GM19468 (cell line): ENCODE data around the gene IL3RA.
"Not testable (repeated sequence)": the region's sequence is repeated elsewhere in the genome, so short reads cannot be mapped to it uniquely, and the experiment has no call there.

ENCODE experiments used
- ATAC-seq: cut with Tn5 transposase; IDR thresholded peaks from one replicate; pipeline ENCODE4 v1.9.1; 2021; ENCODE audit warnings: mild to moderate bottlenecking, moderate library complexity, moderate number of reproducible peaks; ENCODE audit not compliant: unreplicated experiment; ENCODE audit errors: extremely low read depth

IL3RA gene

GRCh38 chrX:1327651-1328304 is 8.8 kb upstream of the IL3RA start:
- no peak for ATAC-seq

DNA sequence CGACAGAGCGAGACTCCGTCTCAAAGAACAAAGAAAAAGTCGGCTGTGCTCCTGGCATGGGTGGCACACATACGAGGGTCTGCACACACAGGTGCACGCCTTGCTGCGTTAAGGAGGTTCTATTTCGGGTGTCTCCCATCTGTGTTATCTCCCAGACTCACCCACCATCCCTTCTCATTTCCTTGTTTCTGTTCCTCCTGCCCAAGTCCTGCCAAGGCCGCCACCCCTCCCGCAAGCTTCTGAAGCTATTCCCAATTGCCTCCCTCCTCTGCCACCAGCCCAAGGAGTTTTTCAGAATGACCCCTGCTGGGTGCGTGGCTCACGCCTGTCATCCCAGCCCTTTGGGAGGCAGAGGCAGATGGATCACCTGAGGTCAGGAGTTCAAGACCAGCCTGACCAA is 6.0 kb upstream of the IL3RA start:
- no peak for ATAC-seq

DNA sequence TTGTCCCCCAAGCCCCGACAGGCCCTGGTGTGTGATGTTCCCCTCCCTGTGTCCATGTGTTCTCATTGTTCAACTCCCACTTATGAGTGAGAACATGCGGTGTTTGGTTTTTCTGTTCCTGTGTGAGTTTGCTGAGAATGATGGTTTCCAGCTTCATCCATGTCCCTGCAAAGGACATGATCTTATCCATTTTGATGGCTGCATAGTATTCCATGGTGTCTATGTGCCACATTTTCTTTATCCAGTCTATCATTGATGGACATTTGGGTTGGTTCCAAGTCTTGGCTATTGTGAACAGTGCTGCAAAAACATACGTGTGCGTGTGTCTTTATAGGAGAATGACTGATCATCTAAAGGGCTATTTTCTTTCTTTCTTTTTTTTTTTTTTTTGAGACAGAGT is 4.2 kb upstream of the IL3RA start:
- ATAC-seq: not testable (repeated sequence)

- ATAC-seq: no peak
Observed at GRCh38 chrX:1334854-1335253, 1.7 kb upstream of the IL3RA start.

GRCh38 chrX:1336948-1337779 is 579 bp downstream of the IL3RA start:
- ATAC-seq: no peak

DNA sequence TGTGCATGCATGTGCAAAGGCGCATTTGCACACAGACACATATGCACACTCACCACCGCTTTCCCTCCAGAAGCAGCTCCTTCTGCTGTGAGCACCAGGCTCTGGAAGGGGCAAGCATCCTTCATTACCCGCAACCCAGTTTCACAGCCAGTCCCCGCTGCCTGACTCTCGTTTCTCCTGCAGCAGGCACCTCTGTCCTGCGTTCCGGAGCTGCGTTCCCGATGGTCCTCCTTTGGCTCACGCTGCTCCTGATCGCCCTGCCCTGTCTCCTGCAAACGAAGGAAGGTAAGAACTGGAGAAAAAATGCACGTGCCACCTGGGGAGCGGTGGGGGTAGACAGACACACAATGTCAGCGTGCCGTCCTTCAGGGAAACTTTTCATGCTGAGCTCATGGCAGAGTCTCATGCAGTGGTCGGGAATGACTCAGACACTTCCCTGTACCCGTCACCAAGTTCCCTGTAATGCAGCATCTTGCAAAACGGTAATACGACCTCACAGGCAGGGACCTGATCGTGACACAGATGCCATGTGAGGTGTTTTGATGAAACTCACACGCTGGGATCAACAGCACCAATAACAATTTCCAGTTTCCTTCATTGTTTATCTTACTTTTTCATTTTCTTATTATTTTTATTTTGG is 5.1 kb downstream of the IL3RA start:
- no peak for ATAC-seq

DNA sequence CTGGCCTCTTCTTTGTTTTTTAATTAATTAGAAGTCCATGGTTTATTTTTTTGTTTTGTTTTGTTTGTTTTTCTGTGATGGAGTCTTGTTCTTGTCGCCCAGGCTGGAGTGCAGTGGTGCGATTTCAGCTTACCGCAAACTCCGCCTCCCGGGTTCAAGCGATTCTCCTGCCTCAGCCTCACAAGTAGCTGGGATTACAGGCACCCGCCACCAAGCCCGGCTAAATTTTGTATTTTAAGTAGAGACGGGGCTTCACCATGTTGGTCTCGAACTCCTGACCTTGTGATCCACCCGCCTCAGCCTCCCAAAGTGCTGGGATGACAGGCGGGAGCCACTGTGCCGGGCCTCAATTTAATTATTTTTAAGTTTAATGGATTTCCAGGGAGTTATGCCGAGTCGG is 13.0 kb downstream of the IL3RA start:
- not testable (repeated sequence) for ATAC-seq

DNA sequence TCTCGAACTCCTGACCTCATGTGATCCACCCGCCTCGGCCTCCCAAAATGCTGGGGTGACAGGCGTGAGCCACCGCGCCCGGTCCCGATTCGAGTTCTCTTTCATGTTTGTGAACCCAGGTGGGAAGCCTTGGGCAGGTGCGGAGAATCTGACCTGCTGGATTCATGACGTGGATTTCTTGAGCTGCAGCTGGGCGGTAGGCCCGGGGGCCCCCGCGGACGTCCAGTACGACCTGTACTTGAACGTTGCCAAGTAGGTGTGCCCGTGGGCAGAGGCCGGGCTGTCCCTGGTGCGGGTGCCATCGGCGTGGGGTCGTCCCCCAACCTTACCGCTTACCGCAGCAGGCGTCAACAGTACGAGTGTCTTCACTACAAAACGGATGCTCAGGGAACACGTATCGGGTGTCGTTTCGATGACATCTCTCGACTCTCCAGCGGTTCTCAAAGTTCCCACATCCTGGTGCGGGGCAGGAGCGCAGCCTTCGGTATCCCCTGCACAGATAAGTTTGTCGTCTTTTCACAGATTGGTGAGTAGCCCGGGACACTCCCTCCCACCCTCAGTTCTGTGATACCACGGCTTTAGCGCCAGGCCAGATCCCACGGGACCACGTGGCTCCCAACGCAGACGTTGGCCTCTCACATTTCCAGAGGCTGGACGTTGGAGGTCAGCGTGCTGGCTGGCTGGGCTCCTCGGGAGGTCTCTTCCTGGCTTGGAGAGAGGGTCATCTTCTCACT is 15.6 kb downstream of the IL3RA start:
- ATAC-seq: no peak

- no peak for ATAC-seq
Observed at GRCh38 chrX:1354036-1355019, 17.7 kb downstream of the IL3RA start.

DNA sequence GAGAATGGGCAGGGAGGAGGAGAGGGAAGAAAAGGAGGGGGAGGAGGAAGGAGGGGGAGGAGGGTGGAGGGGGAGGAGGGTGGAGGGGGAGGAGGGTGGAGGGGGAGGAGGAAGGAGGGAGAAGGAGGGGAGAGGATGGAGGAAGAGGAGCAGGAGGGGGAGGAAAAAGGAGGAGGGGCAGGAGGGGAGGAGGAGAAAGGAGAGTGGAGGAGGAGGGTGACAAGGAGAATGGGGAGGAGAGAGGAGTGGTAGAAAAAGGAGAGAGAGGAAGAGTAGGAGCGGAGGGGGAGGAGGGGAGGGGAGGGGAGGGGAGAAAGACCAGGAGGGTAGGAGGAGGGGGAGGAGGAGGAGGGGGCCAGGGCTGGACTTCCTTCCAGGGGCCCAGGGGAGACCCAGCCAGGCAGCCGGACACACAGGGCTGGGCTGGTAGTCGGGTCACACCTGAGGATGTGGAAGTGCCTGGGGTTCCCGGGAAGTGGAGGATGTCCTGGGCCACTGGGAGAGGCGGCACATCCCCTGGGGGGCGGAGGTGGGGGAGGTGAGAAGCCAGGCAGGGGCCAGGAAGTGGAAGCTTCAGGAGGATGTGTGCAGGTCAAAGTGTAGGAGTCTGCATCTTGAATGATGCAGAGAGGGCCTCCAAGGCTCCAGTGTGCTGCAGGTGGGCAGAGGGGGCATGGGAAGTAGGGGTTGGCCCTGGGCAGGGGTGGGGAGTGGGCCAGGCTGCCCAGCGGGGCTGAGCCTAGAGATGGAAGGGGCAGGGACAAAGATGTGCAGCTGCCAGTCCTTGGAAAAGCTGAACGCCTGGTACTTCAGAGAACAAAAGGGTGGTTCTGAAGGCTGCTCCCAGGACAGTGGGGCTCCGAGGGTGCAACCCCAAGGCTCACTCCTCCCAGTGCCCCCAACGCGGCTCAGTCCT is 18.8 kb downstream of the IL3RA start:
- no peak for ATAC-seq

GRCh38 chrX:1357993-1358392 is 21.4 kb downstream of the IL3RA start:
- ATAC-seq: no peak

GRCh38 chrX:1358793-1359476 is 22.4 kb downstream of the IL3RA start:
- no peak for ATAC-seq

DNA sequence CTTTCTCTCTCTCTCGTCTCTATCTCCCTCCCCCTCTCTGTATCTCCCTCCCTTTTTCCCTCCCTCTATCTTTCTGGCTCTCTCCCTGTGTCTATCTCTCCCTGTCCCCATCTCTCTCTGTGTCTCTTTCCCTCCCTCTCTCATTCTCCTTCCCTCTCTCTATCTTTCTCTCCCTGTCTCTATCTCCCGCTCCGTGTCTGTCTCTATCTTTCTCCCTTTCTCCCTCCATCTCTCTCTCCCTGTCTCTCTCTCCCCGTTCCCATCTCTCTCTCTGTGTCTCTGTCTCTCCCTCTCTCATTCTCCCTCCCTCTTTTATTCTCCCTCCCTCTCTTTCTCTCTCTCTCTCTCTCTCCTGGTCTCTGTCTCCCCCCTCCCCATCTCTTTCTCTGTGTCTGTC is 22.9 kb downstream of the IL3RA start:
- ATAC-seq: no peak

DNA sequence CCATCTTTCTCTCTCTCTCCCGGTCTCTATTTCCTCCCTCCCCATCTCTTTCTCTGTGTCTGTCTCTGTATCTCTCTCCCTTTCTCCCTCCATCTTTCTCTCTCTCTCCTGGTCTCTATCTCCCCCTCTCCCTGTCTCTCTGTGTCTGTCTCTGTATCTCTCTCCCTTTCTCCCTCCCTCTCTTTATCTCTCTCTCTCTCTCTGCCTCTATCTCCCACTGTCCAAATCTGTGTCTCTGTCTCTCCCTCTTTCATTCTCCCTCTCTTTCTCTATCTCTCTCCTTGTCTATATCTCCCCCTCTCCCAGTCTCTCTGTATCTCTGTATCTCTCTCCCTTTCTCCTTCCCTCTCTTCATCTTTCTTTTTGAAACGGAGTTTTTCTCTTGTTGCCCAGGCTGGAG is 23.6 kb downstream of the IL3RA start:
- no peak for ATAC-seq

- no peak for ATAC-seq
Observed at GRCh38 chrX:1361275-1361674, 24.7 kb downstream of the IL3RA start.

DNA sequence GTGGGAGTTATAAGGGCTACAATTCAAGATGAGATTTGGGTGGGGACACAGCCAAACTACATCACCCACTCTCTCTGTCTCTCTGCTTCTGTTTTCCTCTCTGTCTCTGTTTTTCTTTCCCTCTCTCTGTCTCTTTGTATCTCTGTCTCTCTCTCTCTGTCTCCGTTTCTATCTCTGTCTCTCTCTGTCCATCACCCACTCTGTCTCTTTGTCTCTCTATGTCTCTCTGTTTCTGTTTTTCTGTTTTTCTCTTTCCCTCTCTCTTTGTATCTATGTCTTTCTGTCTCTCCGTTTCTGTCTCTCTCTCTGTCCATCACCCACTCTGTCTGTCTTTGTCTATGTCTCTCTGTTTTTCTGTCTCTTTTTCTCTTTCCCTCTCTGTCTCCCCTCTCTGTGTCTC is 25.3 kb downstream of the IL3RA start:
- ATAC-seq: no peak

- not testable (repeated sequence) for ATAC-seq
Observed at GRCh38 chrX:1366363-1366762, 29.8 kb downstream of the IL3RA start.

GRCh38 chrX:1368385-1368698 is 31.8 kb downstream of the IL3RA start:
- no peak for ATAC-seq
